HFF-Myc (cell line): ENCODE measurements around the gene SLC2A1.

Experiments
- DNase-seq: peaks from one replicate; pipeline ENCODE4 v3.0.0-alpha.2; 2011; ENCODE audit warnings: low read depth; ENCODE audit errors: extremely low read depth
- H3K4me3 ChIP-seq: replicated peaks from 2 replicates; pipeline ENCODE4 v1.5.1; 2011; ENCODE audit warnings: low read depth, mild to moderate bottlenecking, control low read depth, low read length
- CTCF ChIP-seq: IDR thresholded peaks from 2 replicates; pipeline ENCODE4 v1.5.1; 2012; ENCODE audit warnings: mild to moderate bottlenecking, low read depth, low read length, control low read depth; ENCODE audit errors: missing control alignments

Gene SLC2A1

GRCh38 chr1:42951588-42951987, 7.1 kb downstream of the SLC2A1 start:
- DNase-seq, result no peak
- TF ChIP-seq CTCF, result no peak
- H3K4me3 ChIP-seq, result no peak overlapping the region

- no peak overlapping the region for H3K4me3 ChIP-seq
- TF ChIP-seq CTCF, result no peak
- no peak for DNase-seq
Measured at GRCh38 chr1:42950116-42950481, 8.6 kb downstream of the SLC2A1 start.

GRCh38 chr1:42949312-42950115, 9.2 kb downstream of the SLC2A1 start:
- TF ChIP-seq CTCF, result no peak
- no peak overlapping the region for H3K4me3 ChIP-seq
- DNase-seq, result no peak

- no peak for DNase-seq
- H3K4me3 ChIP-seq, result no peak overlapping the region
- TF ChIP-seq CTCF, result no peak
Measured at GRCh38 chr1:42947965-42948732, 10.5 kb downstream of the SLC2A1 start.

- no peak overlapping the region for H3K4me3 ChIP-seq
- no peak for TF ChIP-seq CTCF
- no peak for DNase-seq
Measured at GRCh38 chr1:42947117-42947516, 11.6 kb downstream of the SLC2A1 start.

- DNase-seq, result no peak
- no peak overlapping the region for H3K4me3 ChIP-seq
- no peak for TF ChIP-seq CTCF
Measured at GRCh38 chr1:42946120-42946898, 12.4 kb downstream of the SLC2A1 start.
